ES-I3 (cell line): Measurements from ENCODE around the gene EVX2.
A peak's percentile ranks its signal among the peaks of the same experiment; 100 is the strongest.

Source experiments
- H3K36me3 ChIP-seq: 2 replicates; pipeline ENCODE4 v1.6.1; 2013; ENCODE audit warnings: mild to moderate bottlenecking, low read length, control low read depth, moderate library complexity; ENCODE audit not compliant: insufficient read depth
- H3K4me1 ChIP-seq: 2 replicates; pipeline ENCODE4 v1.6.1; 2013; ENCODE audit warnings: mild to moderate bottlenecking, control low read depth, low read length; ENCODE audit not compliant: insufficient read depth
- H3K9ac ChIP-seq: 2 replicates; pipeline ENCODE4 v1.6.1; 2013; ENCODE audit warnings: low read depth, mild to moderate bottlenecking, low read length, moderate library complexity
- H3K9me3 ChIP-seq: 2 replicates; pipeline ENCODE4 v1.6.1; 2013; ENCODE audit warnings: mild to moderate bottlenecking, low read length, moderate library complexity; ENCODE audit not compliant: control insufficient read depth, insufficient read depth

EVX2 gene

DNA sequence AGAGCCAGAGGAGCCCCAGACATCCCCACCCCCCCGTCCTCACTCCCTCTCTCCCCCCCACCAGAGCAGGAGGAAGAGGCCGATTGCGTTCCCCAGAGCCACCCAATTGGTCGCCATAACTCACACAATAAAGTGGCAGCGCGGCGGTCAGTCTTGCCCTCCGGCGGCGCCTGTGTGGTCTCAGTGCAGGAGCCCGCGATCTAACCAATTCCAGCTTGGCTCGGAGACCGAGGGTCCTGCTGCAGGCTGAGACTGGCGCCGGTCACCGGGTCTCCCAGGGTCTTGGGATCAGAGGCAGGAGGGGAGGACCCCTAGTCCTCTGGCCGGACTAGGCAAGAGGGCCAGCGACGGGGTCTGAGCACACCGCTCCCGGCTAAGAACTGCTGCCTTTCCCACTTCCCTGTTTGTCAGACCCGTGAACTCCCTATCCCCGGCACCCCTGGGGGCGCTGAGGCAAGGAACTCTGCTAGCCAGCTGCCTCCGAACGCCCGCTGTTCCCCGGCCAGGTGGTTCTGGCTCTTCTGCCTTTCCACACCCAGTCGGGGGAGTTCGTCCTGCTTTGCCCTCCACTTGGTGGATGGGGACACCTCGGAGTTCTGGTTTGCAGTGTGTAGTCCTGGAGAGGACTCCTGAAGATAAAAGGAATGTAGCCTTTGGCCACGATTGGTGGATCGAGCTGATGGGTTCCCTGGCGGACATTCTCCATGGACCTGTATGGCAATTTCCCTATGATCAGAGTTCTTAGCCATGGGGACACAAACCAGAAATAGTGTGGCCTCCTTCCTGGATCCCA is 14.8 kb upstream of the EVX2 start:
- no peaks in the 10 kb centered on the region for H3K36me3 ChIP-seq
- H3K9me3 ChIP-seq: 0 out of 2 replicates have a peak, but pooled peaks cover under 1% of the 10 kb centered on the region
- peak overlapping the region; percentile 23; the same call in 1 of the 2 replicates for H3K9ac ChIP-seq
- H3K4me1 ChIP-seq: peaks cover 9% of the 10 kb centered on the region

DNA sequence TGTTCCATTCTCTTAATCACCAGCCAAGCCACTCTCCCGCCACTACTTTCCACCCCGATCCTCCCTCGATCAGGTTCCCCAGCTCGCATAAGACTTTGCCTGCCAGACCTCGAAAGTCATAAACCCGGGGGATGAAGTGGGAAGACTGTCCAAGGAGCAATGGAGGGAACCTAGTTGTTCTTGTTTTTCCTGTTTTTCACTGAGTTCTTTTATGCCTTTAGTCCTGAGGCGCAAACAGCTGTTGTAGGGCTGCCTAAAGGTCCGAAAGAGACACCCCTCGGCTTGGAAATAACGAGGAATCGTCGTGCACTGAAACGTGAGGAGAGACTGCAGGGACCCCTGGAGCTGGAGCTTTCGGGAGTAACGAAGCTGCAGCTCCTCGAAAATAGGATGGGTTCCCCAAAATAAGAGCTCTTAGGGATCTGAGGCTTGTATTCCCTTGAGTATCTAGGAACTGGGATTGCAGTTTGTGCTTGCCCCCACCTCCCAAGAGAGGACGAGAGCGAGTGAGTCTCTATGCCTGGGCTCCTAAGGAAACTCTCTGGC is 14.1 kb upstream of the EVX2 start:
- peaks cover 9% of the 10 kb centered on the region for H3K4me1 ChIP-seq
- 0 out of 2 replicates have a peak, but pooled peaks cover 4% of the 10 kb centered on the region for H3K9me3 ChIP-seq
- no peaks in the 10 kb centered on the region for H3K36me3 ChIP-seq
- peak overlapping the region; percentile 39; the same call in 1 of the 2 replicates for H3K9ac ChIP-seq

DNA sequence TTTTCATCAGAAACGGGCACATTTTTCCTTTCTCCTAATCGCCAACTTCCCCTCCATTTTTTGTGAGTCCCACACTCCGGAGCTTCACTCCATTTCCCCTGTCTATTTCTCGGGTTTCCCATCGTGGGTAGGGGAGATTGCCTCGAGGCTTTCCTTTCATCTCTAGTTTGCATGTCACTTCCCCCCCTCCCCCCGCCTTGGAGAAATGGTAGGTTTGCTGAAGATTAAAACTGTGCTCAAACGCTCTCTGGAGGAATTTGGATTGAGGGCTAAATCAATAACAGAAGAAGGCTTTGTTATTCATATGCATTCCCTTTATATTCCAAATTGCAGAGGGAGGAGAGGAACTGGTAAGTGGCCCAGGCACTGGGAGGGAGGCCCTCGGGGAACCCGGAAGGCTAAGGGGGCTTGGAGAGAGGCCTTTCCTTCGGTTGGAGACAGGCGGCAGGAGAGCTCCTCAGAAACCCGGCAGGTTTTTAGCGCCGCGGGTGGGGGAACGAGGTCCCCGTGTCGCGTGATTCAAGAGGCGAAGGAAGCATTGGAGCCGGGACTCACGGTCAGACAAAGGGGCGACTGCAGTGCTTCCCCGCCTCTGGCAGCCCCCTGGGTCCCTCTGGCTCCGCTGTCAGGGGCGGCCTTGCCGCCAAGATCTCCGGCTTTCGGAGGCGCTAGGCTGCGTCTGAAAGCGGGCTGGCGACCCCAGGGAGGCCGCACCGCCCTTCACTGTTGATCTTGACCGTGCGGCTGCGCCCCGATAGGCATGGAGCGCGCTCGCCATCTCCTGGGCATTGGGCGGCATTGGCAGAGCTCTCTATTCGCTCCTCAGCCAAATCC is 13.4 kb upstream of the EVX2 start:
- H3K36me3 ChIP-seq: no peaks in the 10 kb centered on the region
- peak overlapping the region; percentile 39; the same call in 1 of the 2 replicates for H3K9ac ChIP-seq
- H3K4me1 ChIP-seq: peaks cover 9% of the 10 kb centered on the region
- 0 out of 2 replicates have a peak, but pooled peaks cover 4% of the 10 kb centered on the region for H3K9me3 ChIP-seq

DNA sequence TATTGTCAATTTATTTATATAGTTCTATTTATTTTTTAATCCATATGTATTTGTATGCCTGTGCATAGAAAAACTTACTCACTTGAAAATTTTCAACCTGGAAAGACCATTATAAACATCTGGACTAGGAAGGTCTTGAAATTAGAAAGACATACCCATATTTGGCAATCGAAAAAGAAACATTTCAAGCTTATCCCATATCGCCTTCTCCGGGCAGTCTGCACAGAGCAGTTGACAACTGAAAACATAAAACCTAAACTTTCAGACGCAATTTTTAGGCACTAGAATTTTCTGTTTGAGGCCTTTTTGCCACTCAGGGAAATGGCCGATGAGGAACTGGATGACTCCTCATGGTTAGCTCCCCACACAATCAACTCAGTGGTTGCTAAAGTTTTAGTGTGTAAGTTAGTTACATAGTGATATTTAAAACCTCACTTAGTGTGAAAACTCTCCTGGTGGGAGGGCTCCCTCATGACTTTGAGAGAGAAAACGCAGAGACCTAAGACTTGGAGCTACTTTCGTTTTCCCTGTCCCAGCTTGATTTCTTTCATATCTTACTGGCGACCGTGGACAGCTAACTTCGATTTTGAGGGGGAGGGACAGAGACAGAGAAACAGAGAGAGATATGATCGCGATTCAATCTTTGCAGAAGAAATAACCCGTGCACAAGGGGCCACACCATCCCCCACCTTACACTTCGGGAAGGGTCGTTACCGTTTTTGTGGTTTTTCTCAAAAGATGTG is 12.7 kb upstream of the EVX2 start:
- peaks cover 9% of the 10 kb centered on the region for H3K4me1 ChIP-seq
- 0 out of 2 replicates have a peak, but pooled peaks cover 4% of the 10 kb centered on the region for H3K9me3 ChIP-seq
- peak overlapping the region; percentile 39; the same call in 1 of the 2 replicates for H3K9ac ChIP-seq
- no peaks in the 10 kb centered on the region for H3K36me3 ChIP-seq

DNA sequence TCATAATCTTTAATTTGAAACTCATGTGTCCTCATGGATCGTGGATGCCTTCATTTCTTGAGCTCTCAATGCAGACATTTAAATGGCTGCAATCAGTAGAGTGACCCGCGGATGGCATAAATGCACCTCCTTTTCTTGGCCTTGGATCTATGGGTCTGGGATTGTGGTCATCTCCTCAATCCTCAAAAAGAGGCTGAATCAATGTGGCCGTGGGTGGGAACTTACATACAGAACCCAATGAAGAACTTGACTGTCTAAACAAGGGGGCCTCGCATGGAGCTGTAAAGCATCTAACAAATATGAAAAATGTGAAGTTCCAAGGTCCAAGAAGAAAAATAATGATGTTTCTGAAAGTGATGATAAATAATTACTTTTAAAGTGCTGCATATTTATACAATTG is 11.7 kb upstream of the EVX2 start:
- peaks cover 9% of the 10 kb centered on the region for H3K4me1 ChIP-seq
- no peak overlapping the region for H3K9ac ChIP-seq
- no peaks in the 10 kb centered on the region for H3K36me3 ChIP-seq
- H3K9me3 ChIP-seq: 0 out of 2 replicates have a peak, but pooled peaks cover 4% of the 10 kb centered on the region

DNA sequence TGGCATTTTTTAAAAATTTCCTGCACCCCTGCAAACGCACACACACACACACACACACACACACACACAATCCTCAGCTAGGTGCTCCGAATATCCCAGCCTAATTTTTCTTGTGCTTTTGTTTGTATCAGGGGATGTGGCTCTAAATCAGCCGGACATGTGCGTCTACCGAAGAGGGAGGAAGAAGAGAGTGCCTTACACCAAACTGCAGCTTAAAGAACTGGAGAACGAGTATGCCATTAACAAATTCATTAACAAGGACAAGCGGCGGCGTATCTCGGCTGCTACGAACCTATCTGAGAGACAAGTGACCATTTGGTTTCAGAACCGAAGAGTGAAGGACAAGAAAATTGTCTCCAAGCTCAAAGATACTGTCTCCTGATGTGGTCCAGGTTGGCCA is 10.6 kb upstream of the EVX2 start:
- Histone ChIP-seq H3K36me3 (no peaks in the 10 kb centered on the region), H3K4me1 (peaks cover 9% of the 10 kb centered on the region), H3K9ac (no peak overlapping the region), H3K9me3 (0 out of 2 replicates have a peak, but pooled peaks cover 4% of the 10 kb centered on the region)

DNA sequence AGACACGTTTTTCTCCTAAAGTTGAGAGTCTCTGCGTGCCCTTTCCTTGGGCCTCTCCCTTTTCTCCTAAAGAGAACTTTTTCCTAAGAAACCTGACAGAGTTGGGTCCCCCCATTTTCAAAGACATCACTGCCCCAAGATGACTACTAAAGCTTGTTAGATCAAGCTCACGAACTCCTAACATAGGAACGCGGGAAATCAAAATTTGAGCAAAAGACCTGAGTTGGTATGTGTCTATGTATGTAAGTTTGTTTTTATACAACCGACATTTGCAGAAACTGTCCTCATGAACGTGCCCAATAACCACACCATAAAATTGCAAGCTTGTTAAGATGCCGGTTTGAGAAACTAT is 10.1 kb upstream of the EVX2 start:
- H3K9ac ChIP-seq: no peak overlapping the region
- no peaks in the 10 kb centered on the region for H3K36me3 ChIP-seq
- H3K4me1 ChIP-seq: peaks cover 9% of the 10 kb centered on the region
- H3K9me3 ChIP-seq: 0 out of 2 replicates have a peak, but pooled peaks cover 4% of the 10 kb centered on the region

DNA sequence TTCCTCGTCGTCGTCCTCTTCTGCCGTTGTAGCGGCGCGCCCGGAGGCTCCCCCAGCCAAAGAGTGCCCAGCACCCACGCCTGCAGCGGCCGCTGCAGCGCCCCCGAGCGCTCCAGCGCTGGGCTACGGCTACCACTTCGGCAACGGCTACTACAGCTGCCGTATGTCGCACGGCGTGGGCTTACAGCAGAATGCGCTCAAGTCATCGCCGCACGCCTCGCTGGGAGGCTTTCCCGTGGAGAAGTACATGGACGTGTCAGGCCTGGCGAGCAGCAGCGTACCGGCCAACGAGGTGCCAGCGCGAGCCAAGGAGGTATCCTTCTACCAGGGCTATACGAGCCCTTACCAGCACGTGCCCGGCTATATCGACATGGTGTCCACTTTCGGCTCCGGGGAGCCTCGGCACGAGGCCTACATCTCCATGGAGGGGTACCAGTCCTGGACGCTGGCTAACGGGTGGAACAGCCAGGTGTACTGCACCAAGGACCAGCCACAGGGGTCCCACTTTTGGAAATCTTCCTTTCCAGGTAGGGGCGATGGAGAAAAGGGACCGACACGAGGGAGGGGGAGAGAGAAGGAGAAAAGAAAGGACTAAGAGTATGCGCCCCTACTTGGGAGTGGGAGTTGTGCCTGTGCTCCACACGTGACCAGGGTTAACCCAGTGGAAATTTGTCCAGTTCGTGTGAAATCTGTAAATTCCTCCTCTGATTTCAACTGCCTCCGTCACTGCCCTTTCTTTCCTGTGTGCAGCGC is 9.6 kb upstream of the EVX2 start:
- peaks cover 9% of the 10 kb centered on the region for H3K4me1 ChIP-seq
- H3K9me3 ChIP-seq: 0 out of 2 replicates have a peak, but pooled peaks cover 4% of the 10 kb centered on the region
- H3K9ac ChIP-seq: peak overlapping the region; percentile 36; the same call in 1 of the 2 replicates
- no peaks in the 10 kb centered on the region for H3K36me3 ChIP-seq

DNA sequence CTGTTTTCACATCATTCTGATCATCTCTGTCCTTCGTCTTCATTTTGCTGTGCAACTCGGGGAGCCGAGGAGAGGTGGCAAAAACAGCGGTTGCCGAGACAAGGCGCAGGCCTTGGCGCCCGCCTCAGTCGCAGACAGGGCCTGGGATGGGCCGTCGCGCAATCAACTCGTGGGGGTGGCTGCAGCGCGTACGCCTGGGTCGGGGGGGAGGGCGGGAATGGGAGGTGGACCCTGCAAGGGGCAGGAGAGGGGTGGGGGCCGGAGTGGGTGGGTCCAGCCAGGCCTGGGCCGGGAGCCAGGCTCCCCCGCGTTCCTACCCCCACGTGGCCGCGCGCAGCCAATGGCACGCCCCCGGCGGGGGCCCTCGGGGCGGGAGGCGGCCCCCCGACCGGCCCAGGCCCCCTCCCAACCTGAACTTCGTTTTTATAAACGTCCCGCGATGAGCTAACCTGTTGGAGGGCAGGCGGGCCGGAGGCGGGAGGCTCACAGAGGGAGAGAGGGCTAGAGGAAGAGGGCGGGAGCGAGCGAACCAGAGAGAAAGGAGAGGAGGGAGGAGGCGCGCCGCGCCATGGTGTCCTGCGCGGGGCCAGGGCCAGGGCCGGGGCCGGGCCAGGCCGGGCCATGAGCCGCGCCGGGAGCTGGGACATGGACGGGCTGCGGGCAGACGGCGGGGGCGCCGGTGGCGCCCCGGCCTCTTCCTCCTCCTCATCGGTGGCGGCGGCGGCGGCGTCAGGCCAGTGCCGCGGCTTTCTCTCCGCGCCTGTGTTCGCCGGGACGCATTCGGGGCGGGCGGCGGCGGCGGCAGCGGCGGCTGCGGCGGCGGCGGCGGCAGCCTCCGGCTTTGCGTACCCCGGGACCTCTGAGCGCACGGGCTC is 8.7 kb upstream of the EVX2 start, which contains the start of gene HOXD13:
HOXD13 (plus strand) TSS at position 452 of the 875 bp plus-strand sequence; CDS start at position 622, 170 bp downstream.
- H3K9ac ChIP-seq: peak within 1 kb of the TSS; percentile 41; the same call in 1 of the 2 replicates
- H3K9me3 ChIP-seq: 0 out of 2 replicates have a peak, but pooled peaks cover 4% of the 10 kb centered on the region
- H3K4me1 ChIP-seq: peaks cover 5% of the 10 kb centered on the region; the same call in 1 of the 2 replicates
- H3K36me3 ChIP-seq: no peaks in the 10 kb centered on the region

DNA sequence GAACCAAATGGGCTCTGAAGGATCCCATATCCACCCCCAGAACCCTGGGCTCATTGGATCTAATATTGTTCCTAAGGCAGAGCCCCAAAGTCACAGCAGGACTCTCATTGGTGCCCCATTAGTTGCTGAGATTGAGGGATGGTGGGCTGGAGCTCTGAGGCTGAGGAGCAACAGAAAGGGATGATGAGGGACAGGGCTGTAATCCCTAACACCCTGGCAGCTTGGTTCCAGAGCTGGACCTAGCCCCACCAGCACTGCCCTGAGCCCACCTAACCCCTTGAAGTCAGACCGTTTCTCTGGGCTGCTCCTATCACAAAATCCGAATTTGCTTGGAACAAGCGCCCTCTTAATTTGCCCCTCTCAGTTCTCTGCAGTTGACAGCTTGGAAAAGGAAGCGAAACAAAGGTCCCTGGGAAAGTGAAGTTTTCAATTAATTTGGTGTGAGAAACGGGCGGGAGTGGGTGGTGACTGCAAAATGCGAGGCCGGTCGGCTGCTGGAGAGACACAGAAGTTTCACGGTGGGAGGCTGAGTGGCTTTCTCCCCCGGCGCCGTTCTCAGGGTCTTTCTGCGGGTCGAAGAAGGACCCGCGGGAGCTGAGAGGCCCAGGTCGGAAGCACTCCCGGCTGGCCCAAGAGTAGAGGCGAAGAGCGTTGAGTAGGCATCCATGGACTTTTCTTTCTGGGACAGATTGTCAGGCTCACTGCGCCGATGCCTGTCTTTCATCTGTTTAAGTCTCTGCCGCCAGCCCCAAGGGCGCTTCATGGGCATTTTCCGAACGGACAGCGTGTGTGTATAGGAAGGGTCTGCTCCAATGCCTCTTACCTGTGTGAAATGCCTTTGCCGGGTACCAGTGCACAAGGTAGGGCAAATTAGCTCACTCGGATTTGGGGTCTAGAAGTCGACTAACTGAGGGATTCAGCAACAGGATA is 7.8 kb upstream of the EVX2 start:
- H3K9me3 ChIP-seq: 0 out of 2 replicates have a peak, but pooled peaks cover 4% of the 10 kb centered on the region
- H3K4me1 ChIP-seq: peaks cover 5% of the 10 kb centered on the region; the same call in 1 of the 2 replicates
- H3K36me3 ChIP-seq: no peaks in the 10 kb centered on the region
- H3K9ac ChIP-seq: no peak overlapping the region

DNA sequence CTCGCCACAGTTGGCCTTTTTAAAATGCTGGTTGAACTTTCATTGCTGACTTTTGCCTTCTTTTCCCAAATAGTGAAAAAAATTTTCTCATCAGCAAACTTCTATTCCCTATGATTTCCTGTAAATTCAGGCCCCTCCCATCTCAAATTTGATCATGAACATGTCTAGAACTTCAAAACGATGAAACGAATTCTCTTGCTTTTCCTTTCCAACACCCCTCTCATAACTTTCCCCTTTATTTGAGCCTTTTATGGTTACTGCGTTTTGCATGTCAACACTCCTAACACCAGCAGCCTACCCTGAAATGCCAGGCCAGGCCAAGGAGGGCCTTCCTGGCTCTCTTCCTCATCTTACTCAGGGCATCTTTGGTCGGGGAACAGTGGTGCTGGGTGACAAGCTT is 7.1 kb upstream of the EVX2 start:
- no peak overlapping the region for H3K9ac ChIP-seq
- H3K36me3 ChIP-seq: no peaks in the 10 kb centered on the region
- 0 out of 2 replicates have a peak, but pooled peaks cover 4% of the 10 kb centered on the region for H3K9me3 ChIP-seq
- H3K4me1 ChIP-seq: no peaks in the 10 kb centered on the region
